HuH-7.5 (cell line): ENCODE measurements around the gene MGLL.
"Not testable (repeated sequence)": the region's sequence is repeated elsewhere in the genome, so short reads cannot be mapped to it uniquely, and the experiment has no call there.

Experiments used
- DNase-seq: peaks from one replicate; pipeline ENCODE4 v3.0.0; 2011; ENCODE audit warnings: low spot score

MGLL gene

DNA sequence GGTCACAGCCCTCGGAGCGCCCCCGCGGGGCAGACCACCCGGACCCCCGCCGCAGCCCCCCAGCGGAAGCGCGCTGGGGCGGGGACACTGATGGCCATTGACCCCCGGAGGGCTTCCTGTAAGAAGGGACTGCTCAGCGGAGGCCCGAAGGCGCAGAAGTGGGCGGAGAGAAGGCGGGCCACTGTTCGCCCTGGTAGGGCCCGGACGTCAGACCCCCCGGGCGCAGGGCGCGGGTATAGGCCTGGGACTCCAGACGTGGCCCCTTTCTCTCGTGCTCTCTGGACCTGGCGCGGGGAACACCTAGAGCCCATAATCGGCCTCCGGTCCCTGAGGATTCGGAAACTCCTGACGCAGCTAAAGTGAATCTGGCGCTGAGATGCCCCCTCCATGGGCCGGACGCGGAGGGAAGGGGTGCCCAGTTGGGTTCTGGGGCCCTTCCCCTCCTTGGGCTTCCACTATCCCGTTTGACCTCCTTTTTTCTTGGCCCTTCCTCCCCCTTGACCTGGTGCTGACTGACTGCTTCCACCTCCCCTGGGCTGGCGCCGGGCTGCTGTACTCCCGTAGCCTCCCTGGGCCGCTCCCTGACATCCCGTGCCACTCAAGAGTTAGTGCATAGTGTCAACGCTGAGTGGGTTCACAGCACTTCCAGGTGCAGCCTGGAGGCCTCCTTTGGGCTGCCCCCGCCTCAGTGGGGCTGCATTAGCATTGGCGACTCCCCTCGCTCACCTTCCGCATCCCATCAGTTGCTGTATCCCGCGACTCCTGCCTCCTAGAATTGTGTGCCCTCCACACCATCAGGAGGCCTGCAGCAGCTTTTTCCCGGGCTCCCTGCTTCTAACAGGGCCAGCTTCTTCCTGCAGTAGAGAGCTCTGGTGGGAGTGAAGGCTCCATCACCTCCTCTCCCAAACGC lies 148.9 kb downstream of the MGLL start:
- peak; percentile 74 for DNase-seq

- peak; percentile 86 for DNase-seq
Observed at GRCh38 chr3:127672429-127673190, 149.7 kb downstream of the MGLL start, which contains the start of gene ABTB1. TSS of gene ABTB1 (plus strand) at chr3:127672952. CDS start at chr3:127673026, 74 bp downstream.

DNA sequence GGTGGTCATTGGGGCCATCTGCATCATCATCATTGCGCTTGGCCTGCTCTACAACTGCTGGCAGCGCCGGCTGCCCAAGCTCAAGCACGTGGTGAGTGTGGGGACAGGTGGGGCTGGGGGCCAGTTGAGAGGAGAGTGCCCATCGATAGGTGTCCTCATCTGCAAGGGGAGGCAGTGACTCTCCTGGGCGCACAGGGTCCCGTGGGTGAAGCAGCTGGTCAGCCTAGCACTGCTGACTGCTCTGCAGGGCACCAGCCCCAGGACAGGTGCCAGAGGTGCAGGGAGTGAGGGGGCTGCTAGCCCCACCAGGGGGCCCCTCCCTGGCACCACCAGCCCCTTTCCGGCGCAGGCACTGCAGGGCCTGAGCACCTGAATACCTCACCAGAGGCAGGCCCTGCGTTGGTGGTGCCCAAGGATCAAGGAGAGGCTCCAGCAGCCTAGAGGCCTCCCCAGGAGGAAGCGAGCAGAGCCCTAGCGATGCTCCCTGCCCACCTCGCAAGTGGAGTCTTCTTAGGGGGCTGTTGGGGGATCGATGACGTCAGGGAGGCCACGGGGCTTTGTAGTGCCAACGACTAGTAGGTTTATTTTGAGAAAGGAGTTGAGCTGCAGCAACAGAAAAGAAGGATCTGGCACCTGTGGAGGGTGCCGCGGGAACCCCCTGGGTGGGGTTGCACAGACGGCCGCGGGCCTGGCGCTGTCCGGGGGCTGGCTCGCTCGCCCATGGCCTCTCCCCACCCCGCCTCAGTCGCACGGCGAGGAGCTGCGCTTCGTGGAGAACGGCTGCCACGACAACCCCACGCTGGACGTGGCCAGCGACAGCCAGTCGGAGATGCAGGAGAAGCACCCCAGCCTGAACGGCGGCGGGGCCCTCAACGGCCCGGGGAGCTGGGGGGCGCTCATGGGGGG lies 150.5 kb downstream of the MGLL start:
- no peak for DNase-seq

- no peak for DNase-seq
Observed at GRCh38 chr3:127670761-127671522, 151.4 kb downstream of the MGLL start.

DNA sequence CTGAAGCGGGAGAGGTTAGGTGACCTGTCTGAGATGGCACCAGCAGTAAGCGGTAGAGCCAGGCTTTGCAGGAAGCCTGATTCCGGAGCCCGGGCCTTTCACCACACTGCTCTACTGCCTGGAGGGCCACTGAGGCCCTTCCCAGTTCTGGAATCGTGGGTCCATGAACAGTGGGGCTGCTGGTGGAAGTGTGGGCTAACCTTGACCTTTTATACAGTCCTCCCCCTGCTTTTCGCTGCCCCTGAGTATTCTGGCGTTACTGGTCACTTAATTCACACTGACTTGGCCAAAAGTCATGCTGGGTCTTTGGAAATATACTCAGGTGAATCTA lies 152.1 kb downstream of the MGLL start:
- DNase-seq = no peak

GRCh38 chr3:127669541-127670228 lies 152.6 kb downstream of the MGLL start:
- no peak for DNase-seq

GRCh38 chr3:127668906-127669305 lies 153.4 kb downstream of the MGLL start:
- no peak for DNase-seq

GRCh38 chr3:127667119-127667681 lies 155.1 kb downstream of the MGLL start:
- DNase-seq = no peak

- DNase-seq = no peak
Observed at GRCh38 chr3:127666676-127667075, 155.6 kb downstream of the MGLL start.

- no peak for DNase-seq
Observed at GRCh38 chr3:127665586-127665985, 156.7 kb downstream of the MGLL start.

DNA sequence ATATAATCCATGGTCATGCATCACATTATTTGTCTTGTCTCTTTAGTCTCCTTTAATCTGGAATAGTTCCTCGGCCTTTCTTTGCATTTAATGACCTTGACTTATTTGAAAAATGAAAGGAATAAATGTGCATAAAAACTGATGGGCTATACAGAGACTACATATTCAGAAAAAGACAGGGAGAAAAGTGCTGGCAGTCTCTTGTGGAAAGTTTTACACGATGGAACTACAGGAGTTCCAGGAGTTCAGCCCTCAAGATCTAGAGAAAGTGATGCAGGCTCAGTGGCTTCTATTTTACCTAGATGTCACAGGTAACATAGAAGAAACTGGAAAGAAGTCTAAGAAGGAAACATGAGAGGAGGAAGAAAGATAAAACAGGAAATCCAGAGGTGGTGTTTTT lies 157.2 kb downstream of the MGLL start:
- DNase-seq = no peak

DNA sequence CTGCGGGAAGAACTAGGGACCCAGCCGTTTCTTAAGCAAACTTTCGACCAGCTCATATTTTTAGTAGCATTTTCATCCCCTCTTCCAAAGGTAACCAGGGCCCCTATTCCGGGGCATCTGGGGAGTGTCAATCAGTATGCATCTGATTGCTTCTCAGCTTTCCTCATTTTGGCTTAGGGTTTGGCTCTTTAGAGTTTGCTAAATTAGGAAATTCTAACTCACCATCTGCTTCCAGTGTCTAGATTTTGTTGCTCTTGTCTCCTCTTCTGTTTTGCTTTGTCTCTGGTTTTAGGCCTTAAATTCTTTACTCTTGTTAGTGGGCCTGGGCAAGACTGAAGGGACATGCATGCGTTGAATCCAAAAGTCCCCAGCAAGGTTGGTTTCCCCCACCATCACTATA lies 159.2 kb downstream of the MGLL start:
- no peak for DNase-seq

DNA sequence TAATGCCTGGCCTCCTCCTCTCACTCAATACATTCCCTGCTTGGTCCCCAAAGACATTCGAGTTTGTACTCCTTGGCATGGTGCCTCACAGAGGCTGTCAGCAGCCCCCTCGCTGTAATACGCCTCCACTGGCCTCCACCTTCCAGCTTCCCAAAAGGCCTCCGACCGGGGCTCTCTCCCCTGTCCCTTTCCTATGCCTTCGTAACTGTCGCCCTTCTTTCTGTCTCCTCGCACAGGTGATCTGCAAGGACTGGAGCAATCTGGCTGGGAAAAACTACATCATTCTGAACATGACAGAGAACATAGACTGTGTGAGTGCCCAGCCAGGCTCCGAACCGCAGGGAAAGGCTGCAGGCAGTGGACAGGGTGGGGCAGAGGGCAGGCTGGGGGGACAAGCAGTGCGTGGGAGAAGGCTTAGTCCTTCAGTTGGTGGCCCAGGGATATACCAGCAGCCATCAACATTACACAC lies 160.3 kb downstream of the MGLL start:
- no peak for DNase-seq

DNA sequence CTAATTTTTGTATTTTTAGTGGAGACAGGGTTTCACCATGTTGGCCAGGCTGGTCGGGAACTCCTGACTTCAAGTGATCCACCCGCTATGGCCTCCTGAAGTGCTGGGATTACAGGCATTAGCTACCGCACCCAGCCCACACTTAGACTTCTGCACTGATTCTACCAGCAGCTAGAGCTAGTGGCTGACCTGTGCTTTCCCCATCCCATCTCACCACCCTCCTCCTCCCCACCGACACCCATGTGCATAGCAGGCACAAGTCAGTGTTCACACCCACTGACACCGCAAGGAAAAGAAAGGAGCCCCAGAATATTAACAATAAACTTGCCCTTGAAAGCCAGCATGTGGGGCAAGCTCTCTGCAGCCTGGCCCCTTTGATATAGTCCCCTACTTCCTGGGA lies 160.7 kb downstream of the MGLL start:
- no peak for DNase-seq

GRCh38 chr3:127660621-127661251 lies 161.6 kb downstream of the MGLL start:
- no peak for DNase-seq

- no peak for DNase-seq
Observed at GRCh38 chr3:127658234-127658633, 164.1 kb downstream of the MGLL start.

DNA sequence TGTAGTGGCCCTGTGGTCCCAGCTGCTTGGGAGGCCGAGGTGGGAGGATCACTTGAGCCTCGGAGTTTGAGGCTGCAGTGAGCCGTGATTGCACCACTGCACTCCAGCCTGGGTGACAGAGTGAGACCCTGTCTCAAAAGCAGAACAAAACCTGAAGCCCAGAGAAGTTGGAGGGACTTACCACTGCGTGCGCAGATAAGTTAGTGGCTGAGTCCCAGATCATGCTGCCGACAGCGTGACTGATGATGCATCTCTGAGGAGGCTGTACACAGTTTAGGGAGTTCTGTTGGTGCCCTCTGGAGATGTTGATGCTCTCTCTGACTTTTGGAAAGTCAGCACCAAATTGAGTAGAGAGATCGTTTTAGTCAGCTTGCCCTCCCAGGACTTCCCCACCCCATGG lies 165.4 kb downstream of the MGLL start:
- no peak for DNase-seq

DNA sequence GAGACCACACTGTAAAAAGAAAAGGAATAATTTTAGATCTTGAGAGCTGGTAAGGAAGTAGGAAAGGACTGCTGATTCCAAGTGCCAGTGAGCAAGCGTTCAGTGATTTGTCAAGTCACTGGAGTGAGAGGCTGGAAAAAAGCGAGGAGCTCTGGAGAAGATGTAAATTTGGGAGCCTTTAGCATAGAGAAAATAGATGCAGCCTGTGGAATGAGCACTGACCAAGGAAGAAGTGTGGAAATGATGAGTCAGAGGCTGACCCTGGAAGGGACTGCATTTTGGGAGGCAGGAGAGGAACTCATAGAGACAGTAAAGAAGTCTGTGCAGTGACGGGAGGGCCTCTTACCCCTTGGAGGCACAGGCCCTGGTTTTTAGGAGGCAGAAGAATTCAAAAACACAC lies 166.7 kb downstream of the MGLL start:
- DNase-seq = no peak

DNA sequence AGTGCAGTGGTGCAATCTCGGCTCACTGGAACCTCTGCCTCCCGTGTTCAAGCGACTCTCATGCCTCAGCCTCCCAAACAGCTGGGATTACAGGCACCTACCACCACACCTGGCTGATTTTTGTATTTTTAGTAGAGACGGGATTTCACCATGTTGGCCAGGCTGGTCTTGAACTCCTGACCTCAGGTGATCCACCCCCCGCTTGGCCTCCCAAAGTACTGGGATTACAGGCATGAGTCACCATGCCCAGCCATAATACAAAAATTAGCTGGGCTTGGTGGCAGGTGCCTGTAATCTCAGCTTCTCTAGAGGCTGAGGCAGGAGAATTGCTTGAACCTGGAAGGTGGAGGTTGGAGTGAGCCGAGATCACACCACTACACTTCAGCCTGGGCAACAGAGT lies 167.3 kb downstream of the MGLL start:
- DNase-seq = not testable (repeated sequence)

- no peak for DNase-seq
Observed at GRCh38 chr3:127654374-127654773, 167.9 kb downstream of the MGLL start.
